HCT116 (cell line): Measurements from ENCODE around the gene TM9SF4. TPM values are rescaled to one million over a fixed set of nuclear protein-coding genes. Genes with fewer than 3 reads are reported as not detected.

Source experiments
- ATAC-seq: fragments of 200-7000 bp; cut with Tn5 transposase; 2 replicates; pipeline ENCODE4 v1.9.1; 2020; ENCODE audit warnings: mild to moderate bottlenecking, moderate library complexity
- BruUV-seq: library from RNA; stranded (reverse); fragments of 400-500 nt; replicated peaks from 2 replicates; lab custom pipeline; 2021; lab: Mats Ljungman, UMichigan
- CTCF ChIA-PET: fragments of 300-600 bp; sonication (Branson Sonifier 250); formaldehyde crosslinking; loops from one replicate; lab custom pipeline; 2021; ENCODE audit warnings: antibody characterized with exemption; lab: Charles Lee
- POLR2A ChIA-PET: fragments of 300-600, 350-600 bp; sonication (Branson Sonifier 250); formaldehyde crosslinking; loops from one replicate; lab custom pipeline; 2021; ENCODE audit warnings: antibody characterized with exemption; lab: Charles Lee
- RAD21 ChIA-PET, 2 experiments: fragments of 300-600 bp; sonication (Branson Sonifier 250); formaldehyde crosslinking; loops; one replicate each; lab custom pipeline; 2023; ENCODE audit warnings: low total read pairs in 2 of 2; ENCODE audit not compliant: uncharacterized antibody in 2 of 2, unreplicated experiment in 2 of 2, low non-redundant PET in 1 of 2; lab: Charles Lee
- DNase-seq: peaks from one replicate; pipeline ENCODE4 v3.0.0-alpha.2; 2010; ENCODE audit warnings: low read depth, low spot score
- H2AFZ ChIP-seq: fragments of 200-600 bp; shearing (Covaris generic), sonication (generic); 2 replicates; pipeline ENCODE4 v1.6.1; 2017; ENCODE audit warnings: low read depth, mixed run types, mixed read lengths, antibody characterized with exemption, low read length; ENCODE audit not compliant: poor library complexity, severe bottlenecking
- H3K27ac ChIP-seq: 2 replicates; pipeline ENCODE4 v1.5.1; 2012; ENCODE audit warnings: low read depth, low read length
- H3K27me3 ChIP-seq: fragments of 200-600 bp; sonication (generic); 2 replicates; pipeline ENCODE4 v1.6.1; 2016; ENCODE audit warnings: mixed run types, low read length, mixed read lengths; ENCODE audit not compliant: insufficient read depth
- H3K36me3 ChIP-seq, 2 experiments: fragments of 200-500 bp in 1 of 2; fragments of 200-600 bp in 1 of 2; sonication (Bioruptor generic) in 1 of 2; sonication (generic) in 1 of 2; 2 replicates each; pipeline versions ENCODE4 v1.5.1 to v1.6.1; 2014 to 2016; ENCODE audit warnings: low read length in 2 of 2, inconsistent platforms in 1 of 2, mixed read lengths in 1 of 2, mixed run types in 1 of 2; ENCODE audit not compliant: insufficient read depth in 2 of 2, control insufficient read depth in 1 of 2
- H3K4me1 ChIP-seq, 2 experiments: fragments of 200-600 bp in 1 of 2; sonication (generic) in 1 of 2; 2 replicates each; pipeline versions ENCODE4 v1.5.1 to v1.6.1; 2012 to 2017; ENCODE audit warnings: low read length in 2 of 2, inconsistent platforms in 1 of 2, mild to moderate bottlenecking in 1 of 2, mixed read lengths in 1 of 2, mixed run types in 1 of 2, moderate library complexity in 1 of 2; ENCODE audit not compliant: insufficient read depth in 2 of 2, control insufficient read depth in 1 of 2
- H3K4me2 ChIP-seq: fragments of 200-600 bp; sonication (generic); 2 replicates; pipeline ENCODE4 v1.6.1; 2017; ENCODE audit warnings: mixed run types, low read length, mixed read lengths
- H3K4me3 ChIP-seq, 2 experiments: fragments of 200-600 bp in 1 of 2; sonication (generic) in 1 of 2; replicated peaks in 1 of 2; 2 replicates each; pipeline ENCODE4 v1.5.1; 2011 to 2016; ENCODE audit warnings: low read length in 2 of 2, control low read depth in 1 of 2, low read depth in 1 of 2, mild to moderate bottlenecking in 1 of 2, mixed read lengths in 1 of 2, mixed run types in 1 of 2
- H3K79me2 ChIP-seq: fragments of 200-600 bp; sonication (generic); 2 replicates; pipeline ENCODE4 v1.6.1; 2017; ENCODE audit warnings: mild to moderate bottlenecking, mixed run types, low read length, moderate library complexity, mixed read lengths; ENCODE audit not compliant: insufficient read depth
- H3K9ac ChIP-seq: fragments of 200-600 bp; sonication (generic); 2 replicates; pipeline ENCODE4 v1.6.1; 2016; ENCODE audit warnings: low read length, mixed read lengths
- H3K9me2 ChIP-seq: fragments of 200-600 bp; sonication (generic), shearing (Covaris generic); 2 replicates; pipeline ENCODE4 v1.6.1; 2017; ENCODE audit warnings: mixed run types, mild to moderate bottlenecking, moderate library complexity; ENCODE audit not compliant: insufficient read depth
- H3K9me3 ChIP-seq, 2 experiments: fragments of 200-500 bp in 1 of 2; fragments of 200-600 bp in 1 of 2; sonication (Bioruptor generic) in 1 of 2; sonication (generic) in 1 of 2; 2 replicates each; pipeline ENCODE4 v1.6.1; 2014 to 2017; ENCODE audit warnings: low read length in 2 of 2, mixed read lengths in 2 of 2, inconsistent platforms in 1 of 2, low read depth in 1 of 2, mild to moderate bottlenecking in 1 of 2, mixed run types in 1 of 2, moderate library complexity in 1 of 2; ENCODE audit not compliant: control insufficient read depth in 1 of 2, insufficient read depth in 1 of 2
- H4K20me1 ChIP-seq: fragments of 200-600 bp; sonication (generic), shearing (Covaris generic); 2 replicates; pipeline ENCODE4 v1.6.1; 2017; ENCODE audit warnings: mixed run types, mild to moderate bottlenecking, moderate library complexity; ENCODE audit not compliant: insufficient read depth
- CEBPB ChIP-seq: IDR thresholded peaks from 2 replicates; pipeline ENCODE4 v1.6.1; 2012; ENCODE audit warnings: low read depth
- EGR1 ChIP-seq: IDR thresholded peaks from 2 replicates; pipeline ENCODE4 v1.6.1; 2012; ENCODE audit warnings: low read depth
- EZH2 ChIP-seq: fragments of 200-600 bp; sonication (generic); IDR thresholded peaks from 2 replicates; pipeline ENCODE4 v1.6.1; 2017; ENCODE audit warnings: antibody characterized with exemption, mixed run types
- EZH2phosphoT487 ChIP-seq: fragments of 200-600 bp; IDR thresholded peaks from 2 replicates; pipeline ENCODE4 v1.6.1; 2018; ENCODE audit warnings: antibody characterized with exemption, borderline replicate concordance
- FOSL1 ChIP-seq: IDR thresholded peaks from 2 replicates; pipeline ENCODE4 v1.6.1; 2012; ENCODE audit warnings: low read depth
- JUND ChIP-seq: IDR thresholded peaks from 2 replicates; pipeline ENCODE4 v1.6.1; 2012
- POLR2A ChIP-seq: IDR thresholded peaks from 2 replicates; pipeline ENCODE4 v1.7.0; 2011; ENCODE audit warnings: borderline replicate concordance; ENCODE audit not compliant: insufficient read depth, insufficient read length; ENCODE audit errors: extremely low read depth
- POLR2AphosphoS5 ChIP-seq: IDR thresholded peaks from 2 replicates; pipeline ENCODE4 v1.6.1; 2011; ENCODE audit warnings: mild to moderate bottlenecking, low read depth, low read length, moderate library complexity
- RAD21 ChIP-seq: IDR thresholded peaks from 2 replicates; pipeline ENCODE4 v1.6.1; 2012; ENCODE audit warnings: low read depth, mild to moderate bottlenecking
- YY1 ChIP-seq: IDR thresholded peaks from 2 replicates; pipeline ENCODE4 v1.6.1; 2011; ENCODE audit warnings: low read length, low read depth, moderate library complexity, mild to moderate bottlenecking; ENCODE audit not compliant: insufficient replicate concordance; ENCODE audit errors: extremely low read depth
- intact Hi-C: fragments of 100-400 bp; cut with micrococcal nuclease; formaldehyde crosslinking; loops from 2 replicates; pipeline ENCODE4 v1.10.0; 2022
- total RNA-seq: library from RNA; stranded (reverse); gene quantifications from one replicate; pipeline ENCODE4 v1.2.1, GENCODE V29; 2021; ENCODE audit not compliant: unreplicated experiment
- TF ChIP-seq, protein P1 (sequence below): IDR thresholded peaks from 2 replicates; pipeline ENCODE4 v1.6.1; 2012
- TF ChIP-seq, protein P2 (sequence below): IDR thresholded peaks from 2 replicates; pipeline ENCODE4 v1.6.1; 2011; ENCODE audit warnings: mild to moderate bottlenecking, low read length, moderate library complexity; ENCODE audit not compliant: insufficient replicate concordance; ENCODE audit errors: extremely low read depth
- TF ChIP-seq, protein P3 (sequence below): IDR thresholded peaks from 2 replicates; pipeline ENCODE4 v1.6.1; 2012; ENCODE audit warnings: low read depth
- TF ChIP-seq, protein P4 (sequence below): IDR thresholded peaks from 2 replicates; pipeline ENCODE4 v1.6.1; 2012
- TF ChIP-seq, protein P5 (sequence below), 3 experiments: fragments of 200-600 bp in 1 of 3; sonication (generic) in 1 of 3; IDR thresholded peaks in 2 of 3; conservative IDR thresholded peaks in 1 of 3; 2 replicates each; pipeline ENCODE4 v1.5.1; 2012 to 2017; ENCODE audit warnings: low read depth in 2 of 3, low read length in 2 of 3, antibody characterized with exemption in 1 of 3, borderline replicate concordance in 1 of 3, control low read depth in 1 of 3, mild to moderate bottlenecking in 1 of 3, mixed read lengths in 1 of 3, mixed run types in 1 of 3, moderate library complexity in 1 of 3; ENCODE audit not compliant: insufficient read depth in 1 of 3

The TM9SF4 gene
- total RNA-seq, 1 experiment from 2014 or later: 51.2 TPM

DNA sequence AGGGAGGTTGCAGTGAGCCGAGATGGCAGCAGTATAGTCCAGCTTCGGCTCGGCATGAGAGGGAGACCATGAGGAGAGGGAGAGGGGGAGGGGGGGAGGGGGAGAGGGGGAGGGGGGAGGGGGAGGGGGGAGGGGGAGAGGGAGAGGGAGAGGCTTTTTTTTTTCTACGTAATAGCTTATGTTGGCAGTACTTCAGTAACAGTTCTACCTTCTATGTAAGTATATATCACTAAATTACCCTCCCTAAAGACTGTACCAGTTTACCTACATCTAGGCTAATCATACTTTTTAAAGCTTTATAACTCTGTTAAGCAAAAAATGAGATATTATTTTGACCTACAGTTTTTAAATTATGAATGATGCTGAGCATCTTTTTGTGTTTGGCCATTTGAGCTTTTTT lies 13.6 kb downstream of the TM9SF4 start:
- Histone ChIP-seq H3K4me3 (no peak overlapping the region), H2AFZ (no peak overlapping the region), H3K4me1 (no peaks in the 10 kb centered on the region), H3K79me2 (peaks cover 73% of the 10 kb centered on the region), H3K27me3 (no peaks in the 10 kb centered on the region), H3K9me3 (no peaks in the 10 kb centered on the region; a peak in 1 of 4 replicates), H3K36me3 (no peaks in the 10 kb centered on the region; a peak in 1 of 4 replicates), H3K27ac (no peak overlapping the region), H3K9ac (no peak overlapping the region), H3K9me2 (no peaks in the 10 kb centered on the region), H4K20me1 (no peaks in the 10 kb centered on the region; the same call in 1 of the 2 replicates), H3K4me2 (no peak overlapping the region)
- TF ChIP-seq, protein P1, sequence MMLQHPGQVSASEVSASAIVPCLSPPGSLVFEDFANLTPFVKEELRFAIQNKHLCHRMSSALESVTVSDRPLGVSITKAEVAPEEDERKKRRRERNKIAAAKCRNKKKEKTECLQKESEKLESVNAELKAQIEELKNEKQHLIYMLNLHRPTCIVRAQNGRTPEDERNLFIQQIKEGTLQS: no peak
- TF ChIP-seq, protein P2, sequence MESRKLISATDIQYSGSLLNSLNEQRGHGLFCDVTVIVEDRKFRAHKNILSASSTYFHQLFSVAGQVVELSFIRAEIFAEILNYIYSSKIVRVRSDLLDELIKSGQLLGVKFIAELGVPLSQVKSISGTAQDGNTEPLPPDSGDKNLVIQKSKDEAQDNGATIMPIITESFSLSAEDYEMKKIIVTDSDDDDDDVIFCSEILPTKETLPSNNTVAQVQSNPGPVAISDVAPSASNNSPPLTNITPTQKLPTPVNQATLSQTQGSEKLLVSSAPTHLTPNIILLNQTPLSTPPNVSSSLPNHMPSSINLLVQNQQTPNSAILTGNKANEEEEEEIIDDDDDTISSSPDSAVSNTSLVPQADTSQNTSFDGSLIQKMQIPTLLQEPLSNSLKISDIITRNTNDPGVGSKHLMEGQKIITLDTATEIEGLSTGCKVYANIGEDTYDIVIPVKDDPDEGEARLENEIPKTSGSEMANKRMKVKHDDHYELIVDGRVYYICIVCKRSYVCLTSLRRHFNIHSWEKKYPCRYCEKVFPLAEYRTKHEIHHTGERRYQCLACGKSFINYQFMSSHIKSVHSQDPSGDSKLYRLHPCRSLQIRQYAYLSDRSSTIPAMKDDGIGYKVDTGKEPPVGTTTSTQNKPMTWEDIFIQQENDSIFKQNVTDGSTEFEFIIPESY: no peak
- TF ChIP-seq POLR2A: no peak
- no peak for TF ChIP-seq POLR2AphosphoS5
- no peak for TF ChIP-seq CEBPB
- TF ChIP-seq, protein P3, sequence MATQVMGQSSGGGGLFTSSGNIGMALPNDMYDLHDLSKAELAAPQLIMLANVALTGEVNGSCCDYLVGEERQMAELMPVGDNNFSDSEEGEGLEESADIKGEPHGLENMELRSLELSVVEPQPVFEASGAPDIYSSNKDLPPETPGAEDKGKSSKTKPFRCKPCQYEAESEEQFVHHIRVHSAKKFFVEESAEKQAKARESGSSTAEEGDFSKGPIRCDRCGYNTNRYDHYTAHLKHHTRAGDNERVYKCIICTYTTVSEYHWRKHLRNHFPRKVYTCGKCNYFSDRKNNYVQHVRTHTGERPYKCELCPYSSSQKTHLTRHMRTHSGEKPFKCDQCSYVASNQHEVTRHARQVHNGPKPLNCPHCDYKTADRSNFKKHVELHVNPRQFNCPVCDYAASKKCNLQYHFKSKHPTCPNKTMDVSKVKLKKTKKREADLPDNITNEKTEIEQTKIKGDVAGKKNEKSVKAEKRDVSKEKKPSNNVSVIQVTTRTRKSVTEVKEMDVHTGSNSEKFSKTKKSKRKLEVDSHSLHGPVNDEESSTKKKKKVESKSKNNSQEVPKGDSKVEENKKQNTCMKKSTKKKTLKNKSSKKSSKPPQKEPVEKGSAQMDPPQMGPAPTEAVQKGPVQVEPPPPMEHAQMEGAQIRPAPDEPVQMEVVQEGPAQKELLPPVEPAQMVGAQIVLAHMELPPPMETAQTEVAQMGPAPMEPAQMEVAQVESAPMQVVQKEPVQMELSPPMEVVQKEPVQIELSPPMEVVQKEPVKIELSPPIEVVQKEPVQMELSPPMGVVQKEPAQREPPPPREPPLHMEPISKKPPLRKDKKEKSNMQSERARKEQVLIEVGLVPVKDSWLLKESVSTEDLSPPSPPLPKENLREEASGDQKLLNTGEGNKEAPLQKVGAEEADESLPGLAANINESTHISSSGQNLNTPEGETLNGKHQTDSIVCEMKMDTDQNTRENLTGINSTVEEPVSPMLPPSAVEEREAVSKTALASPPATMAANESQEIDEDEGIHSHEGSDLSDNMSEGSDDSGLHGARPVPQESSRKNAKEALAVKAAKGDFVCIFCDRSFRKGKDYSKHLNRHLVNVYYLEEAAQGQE: no peak
- no peak for TF ChIP-seq RAD21
- TF ChIP-seq JUND: no peak
- no peak for TF ChIP-seq YY1
- no peak for TF ChIP-seq EGR1
- TF ChIP-seq, protein P4, sequence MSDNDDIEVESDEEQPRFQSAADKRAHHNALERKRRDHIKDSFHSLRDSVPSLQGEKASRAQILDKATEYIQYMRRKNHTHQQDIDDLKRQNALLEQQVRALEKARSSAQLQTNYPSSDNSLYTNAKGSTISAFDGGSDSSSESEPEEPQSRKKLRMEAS: no peak
- no peak for TF ChIP-seq FOSL1
- TF ChIP-seq, protein P5, sequence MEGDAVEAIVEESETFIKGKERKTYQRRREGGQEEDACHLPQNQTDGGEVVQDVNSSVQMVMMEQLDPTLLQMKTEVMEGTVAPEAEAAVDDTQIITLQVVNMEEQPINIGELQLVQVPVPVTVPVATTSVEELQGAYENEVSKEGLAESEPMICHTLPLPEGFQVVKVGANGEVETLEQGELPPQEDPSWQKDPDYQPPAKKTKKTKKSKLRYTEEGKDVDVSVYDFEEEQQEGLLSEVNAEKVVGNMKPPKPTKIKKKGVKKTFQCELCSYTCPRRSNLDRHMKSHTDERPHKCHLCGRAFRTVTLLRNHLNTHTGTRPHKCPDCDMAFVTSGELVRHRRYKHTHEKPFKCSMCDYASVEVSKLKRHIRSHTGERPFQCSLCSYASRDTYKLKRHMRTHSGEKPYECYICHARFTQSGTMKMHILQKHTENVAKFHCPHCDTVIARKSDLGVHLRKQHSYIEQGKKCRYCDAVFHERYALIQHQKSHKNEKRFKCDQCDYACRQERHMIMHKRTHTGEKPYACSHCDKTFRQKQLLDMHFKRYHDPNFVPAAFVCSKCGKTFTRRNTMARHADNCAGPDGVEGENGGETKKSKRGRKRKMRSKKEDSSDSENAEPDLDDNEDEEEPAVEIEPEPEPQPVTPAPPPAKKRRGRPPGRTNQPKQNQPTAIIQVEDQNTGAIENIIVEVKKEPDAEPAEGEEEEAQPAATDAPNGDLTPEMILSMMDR (IDR thresholded peaks at IDR 0.05 in 2 of 3, conservative IDR thresholded peaks at IDR 0.05 in 1 of 3; ENCODE audit: borderline replicate concordance in 1 of 3, insufficient read depth in 1 of 3, low read depth in 2 of 3, low read length in 2 of 3): no peak
- no peak for TF ChIP-seq EZH2
- TF ChIP-seq EZH2phosphoT487: no peak
- CTCF ChIA-PET: interaction anchor here (0.6 kb wide), 1 partner anchor 270 kb away, joined by 4 read pairs; no protein-coding TSS in a partner anchor
- no peak for ATAC-seq
- intact Hi-C loops: no loop called here
- RAD21 ChIA-PET: no interaction called here
- BruUV-seq: no TSS peak
- DNase-seq: no peak
- POLR2A ChIA-PET: interaction anchor here (0.5 kb wide), 1 partner anchor 133 kb away, joined by 3 read pairs; no protein-coding TSS in a partner anchor
